ENCODE results near the gene AIRE. TPM values are rescaled to one million over a fixed set of nuclear protein-coding genes. Genes with fewer than 3 reads are reported as not detected.

The AIRE gene
- total RNA-seq, 1 experiment from 2014 or later = 0.17 TPM

- no peak overlapping the region for H2BK5ac ChIP-seq (ENCODE audit: insufficient read length, low read length)
- no peak overlapping the region for H4K8ac ChIP-seq (replicated peaks; ENCODE audit: insufficient read length, low read depth, low read length)
- no peaks in the 10 kb centered on the region for H3K79me2 ChIP-seq (ENCODE audit: insufficient read depth, low read length)
- H3K4me1 ChIP-seq (ENCODE audit: insufficient read depth, low read length) = no peaks in the 10 kb centered on the region
- no peak overlapping the region for H3K9ac ChIP-seq (ENCODE audit: extremely low read depth, insufficient read length, low read length)
- H3K27ac Mint-ChIP-seq = peak overlapping the region in 1 of 3 experiments; percentile 87; a peak in 3 of 7 replicates
- H3K27me3 ChIP-seq (ENCODE audit: insufficient read depth, low read length) = no peaks in the 10 kb centered on the region
- H2AFZ ChIP-seq (ENCODE audit: low read length) = no peak overlapping the region
- H3K36me3 Mint-ChIP-seq (ENCODE audit: insufficient read depth in 1 of 3, low read depth in 3 of 3) = peaks cover 0 to 5% (median 0%) of the 10 kb centered on the region in 3 experiments; a peak in 1 of 7 replicates
- H3K79me1 ChIP-seq (ENCODE audit: insufficient read depth, low read depth, low read length, poor library complexity, severe bottlenecking) = no peaks in the 10 kb centered on the region
- H2BK120ac ChIP-seq (ENCODE audit: low read depth, low read length, poor library complexity, severe bottlenecking) = no peak overlapping the region
- H3K27ac ChIP-seq (ENCODE audit: insufficient read length, low read depth, low read length) = no peak overlapping the region
- no peak overlapping the region for H3T11ph ChIP-seq (ENCODE audit: low read length)
- H3K23me2 ChIP-seq (ENCODE audit: insufficient read length, low read depth, low read length, poor library complexity, severe bottlenecking) = peaks cover 6% of the 10 kb centered on the region
- H3K4ac ChIP-seq (ENCODE audit: low read depth, low read length) = no peak overlapping the region
- no peak overlapping the region for H4K5ac ChIP-seq (ENCODE audit: insufficient read length, low read depth, low read length)
- peaks cover 29 to 40% of the 10 kb centered on the region in 2 experiments for H3K4me1 Mint-ChIP-seq
- no CpG with 5 or more reads among the region's 47 CpGs for WGBS (ENCODE audit: extremely low coverage, insufficient read length, low lambda C conversion rate)
- no peak overlapping the region for H3K18ac ChIP-seq (ENCODE audit: insufficient read length, low read depth, low read length)
- H3K14ac ChIP-seq (ENCODE audit: insufficient read depth, low read length) = no peak overlapping the region
- H2BK15ac ChIP-seq (ENCODE audit: low read depth, low read length) = no peak overlapping the region
- H3K4me2 ChIP-seq (ENCODE audit: insufficient read depth, insufficient read length, low read length) = peak overlapping the region; percentile 79
- peak; percentile 47; the same call in 2 of the 3 replicates for TF ChIP-seq CTCF (conservative IDR thresholded peaks at IDR 0.05)
- H4K91ac ChIP-seq (ENCODE audit: insufficient read length, low read depth, low read length) = no peak overlapping the region
- no peak overlapping the region for H3K23ac ChIP-seq (ENCODE audit: insufficient read length, low read depth, low read length)
- H2AK5ac ChIP-seq (ENCODE audit: insufficient read length, low read length) = no peak overlapping the region
- no peaks in the 10 kb centered on the region for H4K20me1 ChIP-seq (ENCODE audit: control insufficient read depth, insufficient read depth, insufficient read length)
- no peaks in the 10 kb centered on the region for H3K27me3 Mint-ChIP-seq (ENCODE audit: low read depth)
- no peak overlapping the region for H2BK20ac ChIP-seq (ENCODE audit: low read depth, low read length, poor library complexity, severe bottlenecking)
- peak; percentile 90 for DNase-seq
- H3K4me3 Mint-ChIP-seq = peak overlapping the region; percentile 69 to 76
- H2BK12ac ChIP-seq (ENCODE audit: insufficient read length, low read depth, low read length) = no peak overlapping the region
- no peaks in the 10 kb centered on the region for H3K9me3 ChIP-seq (ENCODE audit: control insufficient read depth, low read depth, low read length)
- H3K56ac ChIP-seq (ENCODE audit: insufficient read length, low read depth, low read length) = no peak overlapping the region
- no peaks in the 10 kb centered on the region for H3K9me3 Mint-ChIP-seq
Measured at GRCh38 chr21:44337941-44338895, 52.5 kb downstream of the AIRE start.
